ENCODE measurements around the gene ARID2.

ARID2 gene

GRCh38 chr12:45866299-45866698, 136.8 kb downstream of the ARID2 start:
- no peak for DNase-seq (ENCODE audit: low spot score)

GRCh38 chr12:45872446-45872845, 142.9 kb downstream of the ARID2 start:
- DNase-seq (ENCODE audit: low spot score), result no peak

DNA sequence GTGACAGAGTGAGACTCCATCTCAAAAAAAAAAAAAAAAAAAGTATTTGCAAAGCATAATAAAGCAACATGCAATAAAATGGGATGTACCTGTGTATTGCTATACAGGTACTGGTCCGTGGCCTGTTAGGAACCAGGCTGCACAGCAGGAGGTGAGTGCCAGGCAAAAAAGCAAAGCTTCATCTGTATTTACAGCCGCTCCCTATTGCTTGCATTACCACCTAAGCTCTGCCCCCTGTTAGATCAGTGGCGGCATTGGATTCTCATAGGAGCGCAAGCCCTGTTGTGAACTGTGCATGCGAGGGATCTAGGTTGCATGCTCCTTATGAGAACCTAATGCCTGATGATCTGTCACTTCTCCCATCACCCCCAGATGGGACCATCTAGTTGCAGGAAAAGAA, 147.6 kb downstream of the ARID2 start:
- DNase-seq (ENCODE audit: low spot score), result no peak

GRCh38 chr12:45878630-45879255, 149.2 kb downstream of the ARID2 start:
- no peak for DNase-seq (ENCODE audit: low spot score)

DNA sequence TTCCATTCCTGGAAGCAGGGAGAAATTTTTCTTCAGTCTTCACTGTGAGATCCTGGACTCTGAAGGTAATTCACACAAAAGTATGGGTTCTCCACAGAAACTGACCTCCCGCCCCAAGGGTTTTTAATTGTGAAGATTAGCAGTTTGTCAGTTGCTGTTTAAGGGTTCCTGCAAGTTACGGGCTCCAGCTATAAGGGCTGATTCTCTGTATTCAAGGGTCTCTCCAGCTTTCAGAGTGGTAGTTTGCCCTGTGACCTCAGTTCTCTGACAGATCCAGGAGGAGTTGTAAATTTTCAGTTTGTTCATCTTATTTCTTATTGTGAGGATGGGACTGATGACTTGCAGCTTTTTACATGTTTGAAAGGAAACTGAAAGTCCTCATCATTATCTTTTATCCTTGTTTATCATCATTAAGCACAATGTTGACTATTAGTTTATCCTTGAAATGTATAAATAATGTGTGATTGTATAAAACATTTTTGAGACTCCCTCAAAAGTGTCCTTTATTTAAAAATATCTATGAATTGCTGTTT, 149.9 kb downstream of the ARID2 start:
- no peak for DNase-seq (ENCODE audit: low spot score)

DNA sequence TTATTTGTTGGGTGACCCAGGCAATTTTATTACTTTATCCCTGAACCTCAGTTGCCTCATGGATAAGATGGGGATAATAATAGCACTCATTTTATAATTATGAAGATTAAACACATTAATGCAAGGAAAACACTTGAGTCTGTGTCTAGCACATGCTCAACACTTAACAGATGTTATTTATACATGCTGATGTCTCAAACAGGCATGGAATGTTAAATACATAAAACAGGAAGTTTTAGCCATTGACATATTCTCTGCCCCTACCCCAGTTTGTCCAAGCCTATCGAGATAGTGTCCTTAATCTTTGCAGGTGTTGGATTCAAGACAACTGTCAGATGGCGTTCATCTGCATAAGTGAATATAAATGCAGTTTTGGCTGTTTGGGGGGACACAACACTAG, 151.0 kb downstream of the ARID2 start:
- DNase-seq (ENCODE audit: low spot score), result no peak

- no peak for DNase-seq (ENCODE audit: low spot score)
These were observed 153.7 kb downstream of the ARID2 start for GRCh38 chr12:45883187-45883586.

DNA sequence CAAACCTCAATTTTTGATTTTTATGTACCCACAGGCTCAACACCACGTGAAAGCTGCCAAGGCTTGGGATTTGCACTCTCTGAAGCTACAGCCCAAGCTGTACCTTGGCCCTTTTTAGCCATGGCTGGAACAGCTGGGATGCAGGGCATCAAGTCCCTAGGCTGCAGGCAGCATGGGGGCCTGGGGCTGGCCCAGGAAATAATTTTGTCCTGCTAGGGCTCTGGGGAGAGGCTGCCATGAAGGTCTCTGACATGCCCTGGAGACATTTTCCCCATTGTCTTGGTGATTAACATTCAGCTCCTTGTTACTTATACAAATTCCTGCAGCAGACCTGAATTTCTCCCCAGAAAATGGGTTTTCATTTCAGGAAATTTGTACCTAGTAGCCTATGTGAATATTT, 157.2 kb downstream of the ARID2 start:
- DNase-seq (ENCODE audit: low spot score), result no peak

- no peak for DNase-seq (ENCODE audit: low spot score)
These were observed 158.0 kb downstream of the ARID2 start for GRCh38 chr12:45887544-45887943.

DNA sequence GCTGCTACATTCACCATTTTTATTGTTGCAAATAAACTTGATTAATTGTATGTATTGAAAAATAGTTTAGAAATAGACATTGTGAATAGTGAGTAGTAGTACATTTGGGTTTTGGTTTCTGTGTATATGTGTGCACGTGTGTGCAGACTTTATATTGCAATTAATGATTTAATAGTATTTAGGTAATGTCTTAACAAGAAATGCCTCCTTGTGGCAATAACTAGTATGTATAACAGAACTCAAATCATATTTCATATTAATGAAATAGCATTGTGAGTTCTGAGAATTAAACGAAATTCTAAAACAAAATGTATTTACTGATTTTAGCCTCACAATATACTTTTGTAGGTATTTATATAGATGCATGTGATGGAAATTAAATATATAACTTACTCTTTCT, 160.8 kb downstream of the ARID2 start:
- no peak for DNase-seq (ENCODE audit: low spot score)

- peak; percentile 12 for DNase-seq (ENCODE audit: low spot score)
These were observed 163.7 kb downstream of the ARID2 start for GRCh38 chr12:45893240-45893639.

DNA sequence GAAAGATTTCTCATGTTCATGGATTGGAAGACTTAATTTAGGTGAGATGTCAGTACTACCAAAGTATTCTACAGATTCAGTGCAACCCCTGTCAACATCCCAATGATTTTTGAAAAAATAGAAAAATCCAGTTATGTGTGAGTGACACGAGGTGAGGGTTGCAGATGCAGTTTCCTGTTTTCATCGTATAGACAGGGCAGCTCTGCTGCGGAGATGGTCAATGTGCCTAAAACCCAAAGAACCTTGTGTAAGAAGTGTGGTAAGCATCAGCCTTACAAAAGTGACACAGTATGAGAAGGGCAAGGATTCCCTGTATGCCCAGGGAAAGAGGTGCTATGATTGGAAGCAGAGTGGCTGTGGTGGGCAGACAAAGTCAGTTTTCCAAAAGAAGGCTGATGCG, 166.5 kb downstream of the ARID2 start:
- DNase-seq (ENCODE audit: low spot score), result no peak

- no peak for DNase-seq (ENCODE audit: low spot score)
These were observed 168.6 kb downstream of the ARID2 start for GRCh38 chr12:45898094-45898493.

- DNase-seq (ENCODE audit: low spot score), result no peak
These were observed 178.4 kb downstream of the ARID2 start for GRCh38 chr12:45907955-45908354.

GRCh38 chr12:45909041-45909713, 179.7 kb downstream of the ARID2 start:
- no peak for DNase-seq (ENCODE audit: low spot score)

GRCh38 chr12:45912774-45913173, 183.3 kb downstream of the ARID2 start:
- DNase-seq (ENCODE audit: low spot score), result no peak

DNA sequence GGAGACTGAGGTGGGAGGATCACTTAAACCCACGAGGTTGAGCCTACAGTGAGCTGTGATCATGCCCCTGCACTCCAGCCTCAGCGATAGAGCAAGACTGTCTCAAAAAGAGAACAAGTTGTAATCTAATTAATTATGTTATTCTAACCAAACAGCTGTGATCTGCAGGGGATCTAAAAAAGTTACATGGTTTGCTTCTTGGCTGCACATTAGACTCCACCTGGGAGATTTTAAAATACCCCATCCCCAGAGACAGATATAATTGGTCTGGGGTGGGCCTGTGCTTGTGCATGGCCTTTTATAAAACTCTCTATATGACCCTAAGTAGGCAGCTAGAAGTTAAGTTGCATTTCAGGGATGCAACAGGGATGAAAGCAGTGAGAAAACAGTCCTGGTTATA, 184.1 kb downstream of the ARID2 start:
- DNase-seq (ENCODE audit: low spot score), result no peak

DNA sequence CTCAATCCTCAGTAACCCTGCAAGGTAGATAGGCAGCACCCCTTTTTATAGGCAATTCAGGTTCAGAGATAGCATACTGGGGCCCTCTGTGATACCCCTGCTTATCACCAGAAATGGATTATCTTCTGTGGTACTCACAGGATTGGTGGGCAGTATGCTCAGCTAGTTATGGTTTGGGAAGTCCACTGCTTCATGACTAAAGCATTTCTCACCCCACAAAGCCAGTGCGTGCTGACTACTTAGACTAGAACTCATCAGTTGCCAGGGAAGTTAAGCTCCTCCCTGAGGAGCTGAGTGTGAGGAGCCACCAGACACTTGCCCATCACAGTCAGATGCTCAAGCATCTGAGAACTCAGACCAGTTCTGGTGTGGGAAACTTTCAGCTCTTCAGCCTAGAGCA, 184.6 kb downstream of the ARID2 start:
- peak; percentile 86 for DNase-seq (ENCODE audit: low spot score)

DNA sequence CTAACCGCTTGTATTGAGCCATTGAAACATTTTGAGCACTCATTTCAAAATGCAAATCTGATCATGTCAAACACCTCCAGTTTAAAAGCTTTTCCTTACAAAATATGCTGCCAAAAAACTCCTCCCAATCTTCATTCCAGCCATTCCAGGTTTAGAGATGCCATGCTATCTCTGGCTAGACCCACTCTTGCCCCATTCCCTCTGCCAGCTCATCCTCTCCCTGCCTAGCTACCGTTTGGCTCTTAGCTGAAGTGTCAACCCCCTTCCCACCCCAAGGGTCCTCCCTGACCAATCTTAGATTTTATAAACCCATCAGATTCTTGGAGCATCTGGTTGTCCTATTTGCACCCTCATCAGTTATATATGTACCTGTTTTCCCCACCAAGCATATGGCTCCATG, 185.9 kb downstream of the ARID2 start:
- no peak for DNase-seq (ENCODE audit: low spot score)

DNA sequence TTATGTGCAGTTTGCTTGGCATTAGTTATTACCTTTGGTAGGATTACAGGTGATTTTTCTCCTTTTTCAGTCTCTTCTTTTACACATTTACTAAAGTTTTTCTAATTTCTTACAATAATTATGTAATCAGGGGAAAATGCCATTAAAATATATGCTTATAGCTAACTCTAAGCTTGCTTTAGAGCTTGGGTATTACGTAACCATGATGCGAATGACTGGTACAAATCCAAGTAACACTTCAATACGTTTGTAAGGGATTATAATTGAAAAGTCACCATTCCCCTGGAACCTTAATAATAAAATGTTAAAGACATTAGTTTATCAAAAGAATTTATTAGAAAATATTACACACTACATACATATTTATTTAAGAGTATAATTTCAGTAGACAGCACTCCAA, 189.3 kb downstream of the ARID2 start:
- no peak for DNase-seq (ENCODE audit: low spot score)

DNA sequence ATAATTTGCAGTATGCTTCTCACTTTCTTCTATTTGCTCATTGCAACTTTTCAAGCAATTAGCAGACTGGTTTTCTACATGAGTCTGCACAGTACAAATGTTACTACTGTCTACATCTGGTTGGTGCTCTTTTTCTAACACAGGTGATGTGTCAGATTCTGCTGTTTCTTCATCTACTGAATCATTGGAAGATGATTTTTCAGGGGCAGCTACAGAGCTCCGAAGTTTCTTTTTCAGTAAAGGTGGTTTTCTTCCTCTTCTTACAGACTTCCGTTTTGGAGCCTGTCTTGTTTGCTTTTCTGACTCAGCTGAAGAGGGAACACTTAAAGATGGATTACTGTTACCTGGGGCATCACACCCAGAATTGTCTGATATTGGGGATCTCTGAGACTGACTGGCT, 198.8 kb downstream of the ARID2 start:
- no peak for DNase-seq (ENCODE audit: low spot score)

GRCh38 chr12:45930369-45930768, 200.9 kb downstream of the ARID2 start:
- no peak for DNase-seq (ENCODE audit: low spot score)

DNA sequence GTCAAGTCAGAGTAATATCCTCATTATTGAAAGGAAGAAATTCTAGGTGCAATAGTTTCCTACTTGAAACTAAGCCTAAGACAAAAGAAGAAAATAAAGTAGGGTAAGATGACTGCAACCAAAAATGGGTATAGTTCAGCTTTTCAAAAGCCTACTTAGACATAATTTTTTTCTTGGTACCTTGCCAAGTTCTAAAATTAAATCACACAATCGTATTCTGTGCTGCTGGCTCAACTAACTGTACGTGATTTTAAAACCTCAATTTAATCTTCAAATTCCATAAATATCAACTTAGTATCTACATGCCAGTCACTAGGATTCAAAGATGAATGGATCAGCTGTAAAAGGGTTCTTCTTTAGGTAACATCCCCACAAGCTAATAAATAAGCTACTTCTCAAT, 204.0 kb downstream of the ARID2 start:
- DNase-seq (ENCODE audit: low spot score), result no peak

- DNase-seq (ENCODE audit: low spot score), result no peak
These were observed 205.4 kb downstream of the ARID2 start for GRCh38 chr12:45934956-45935355.
